Spleen (tissue), 11 donors: ENCODE data around the gene TTLL1. TPM values are rescaled to one million over a fixed set of nuclear protein-coding genes. Genes with fewer than 3 reads are reported as not detected.

Source experiments
- DNase-seq: peaks from one replicate; pipeline ENCODE4 v3.0.0-alpha.2; 2020
- H3K27ac ChIP-seq, 8 donors: fragments of 200-600 bp; sonication (generic) in 7 of 8; 1 replicate in 4 of 8; 2 replicates in 4 of 8; pipeline versions ENCODE4 v1.5.0 to v1.8.0; 2016 to 2021; ENCODE audit warnings: inconsistent platforms in 4 of 8, mild to moderate bottlenecking in 4 of 8, moderate library complexity in 1 of 8
- H3K27me3 ChIP-seq, 7 donors: fragments of 200-600 bp; sonication (generic) in 6 of 7; replicated peaks in 1 of 7; 1 replicate in 4 of 7; 2 replicates in 3 of 7; pipeline versions ENCODE4 v1.5.0 to v1.8.0; 2016 to 2021; ENCODE audit warnings: inconsistent platforms in 3 of 7, mild to moderate bottlenecking in 1 of 7
- H3K36me3 ChIP-seq, 6 donors: fragments of 200-600 bp; sonication (generic) in 5 of 6; 1 replicate in 4 of 6; 2 replicates in 2 of 6; pipeline versions ENCODE4 v1.5.0 to v1.8.0; 2016 to 2021; ENCODE audit warnings: inconsistent platforms in 2 of 6
- H3K4me1 ChIP-seq, 6 donors: fragments of 200-600 bp; sonication (generic) in 5 of 6; 1 replicate in 3 of 6; 2 replicates in 3 of 6; pipeline versions ENCODE4 v1.5.0 to v1.8.0; 2016 to 2021; ENCODE audit warnings: inconsistent platforms in 3 of 6
- H3K4me3 ChIP-seq, 8 donors: fragments of 200-600 bp; sonication (generic) in 7 of 8; 1 replicate in 4 of 8; 2 replicates in 4 of 8; pipeline versions ENCODE4 v1.5.0 to v1.8.0; 2016 to 2021; ENCODE audit warnings: inconsistent platforms in 4 of 8, mild to moderate bottlenecking in 4 of 8, moderate library complexity in 2 of 8
- H3K9me3 ChIP-seq, 8 donors: fragments of 200-600 bp; sonication (generic) in 7 of 8; 1 replicate in 4 of 8; 2 replicates in 4 of 8; pipeline versions ENCODE4 v1.5.0 to v1.8.0; 2016 to 2021; ENCODE audit warnings: inconsistent platforms in 4 of 8
- CTCF ChIP-seq, 11 experiments: fragments of 200-600 bp in 7 of 11; fragments of 450-650 bp in 4 of 11; sonication (generic) in 4 of 11; IDR thresholded peaks in 8 of 11; conservative IDR thresholded peaks in 3 of 11; 1 replicate in 7 of 11; 2 replicates in 4 of 11; pipeline versions ENCODE4 v1.4.0 to v1.8.0; 2016 to 2021; ENCODE audit warnings: antibody characterized with exemption in 11 of 11, inconsistent platforms in 4 of 11, mild to moderate bottlenecking in 1 of 11
- POLR2A ChIP-seq, 3 donors: fragments of 450-650 bp; IDR thresholded peaks; one replicate each; pipeline ENCODE4 v1.5.1; 2017; ENCODE audit warnings: antibody characterized with exemption in 3 of 3, mild to moderate bottlenecking in 1 of 3
- POLR2AphosphoS5 ChIP-seq, 3 donors: sonication (generic); formaldehyde crosslinking; IDR thresholded peaks; one replicate each; pipeline ENCODE4 v1.5.1; 2017; ENCODE audit warnings: antibody characterized with exemption in 3 of 3
- WGBS, 5 donors: extraction: QIAGEN DNeasy Blood & Tissue Kit in 3 of 5; methylation state at CpG; one replicate each; pipeline versions ENCODE4 v1.1.5 to v1.1.7; 2013 to 2018; 5-methylcytosine and 5-hydroxymethylcytosine counted together
- intact Hi-C: fragments of 100-400 bp; cut with DNase I; formaldehyde crosslinking; loops from one replicate; pipeline ENCODE4 v1.15.0; 2023; ENCODE audit warnings: low total_unique reads
- polyA plus RNA-seq, 3 donors: library from polyadenylated mRNA; stranded (reverse); fragments of 200-250 nt; gene quantifications; one replicate each; pipeline ENCODE4 v1.2.1, GENCODE V29; 2013
- total RNA-seq, 7 donors: library from RNA; depleted of rRNA in 3 of 7; stranded (reverse); fragments of >200 nt in 3 of 7; fragmentation: NEBNext Ultra II Directional in 4 of 7; extraction: Animal tissue kit (Norgen Biotek cat#: 25700) in 4 of 7; gene quantifications; one replicate each; pipeline versions ENCODE4 v1.1.0 to v1.2.1, GENCODE V29; 2016 to 2021
- donor health status: healthy with polysubstance abuse.
- donor health status: DM: no; HTN: no; CAD: no; lungs with moderate emphysema.
- donor health status: DM: no; HTN: no; CAD: no.
- donor health status: Bipolar disorder and iron deficiency.
- donor health status: healthy.
- donor health status: DM: no; HTN: no; CAD: no.
- donor health status: DM: yes; HTN: yes; CAD: no.

TTLL1 gene
- total and polyA plus RNA-seq, 10 donors = 2.8 to 5.6 (median 3.6) TPM

GRCh38 chr22:43009444-43009843 lies 79.7 kb downstream of the TTLL1 start:
- 76 to 91% (median 88%) methylated on average over 4 of the region's 4 CpGs for WGBS, 5 donors
- DNase-seq = no peak
- no peak overlapping the region for H3K27ac ChIP-seq
- H3K4me1 ChIP-seq = peaks cover 8 to 86% (median 46%) of the 10 kb centered on the region in 6 donors
- H3K9me3 ChIP-seq = no peaks in the 10 kb centered on the region
- intact Hi-C loops = no loop called here
- no peak overlapping the region for H3K4me3 ChIP-seq
- H3K36me3 ChIP-seq = no peaks in the 10 kb centered on the region
- TF ChIP-seq POLR2A (IDR thresholded peaks at IDR 0.05) (no peak), CTCF (IDR thresholded peaks at IDR 0.05 in 8 of 11, conservative IDR thresholded peaks at IDR 0.05 in 3 of 11) (no peak), POLR2AphosphoS5 (IDR thresholded peaks at IDR 0.05) (no peak)
- H3K27me3 ChIP-seq = no peaks in the 10 kb centered on the region

GRCh38 chr22:43008921-43009320 lies 80.3 kb downstream of the TTLL1 start:
- Histone ChIP-seq H3K27me3 (no peaks in the 10 kb centered on the region), H3K4me1 (peaks cover 8 to 89% (median 49%) of the 10 kb centered on the region in 6 donors), H3K4me3 (no peak overlapping the region), H3K36me3 (no peaks in the 10 kb centered on the region), H3K27ac (peak overlapping the region in 1 of 8 donors; percentile 18), H3K9me3 (no peaks in the 10 kb centered on the region)
- WGBS, 5 donors = 68 to 90% (median 78%) methylated on average over 4 of the region's 4 CpGs
- DNase-seq = no peak
- TF ChIP-seq POLR2A (IDR thresholded peaks at IDR 0.05) (no peak), POLR2AphosphoS5 (IDR thresholded peaks at IDR 0.05) (no peak), CTCF (IDR thresholded peaks at IDR 0.05 in 8 of 11, conservative IDR thresholded peaks at IDR 0.05 in 3 of 11) (no peak)
- intact Hi-C loops = no loop called here

GRCh38 chr22:43008509-43008908 lies 80.7 kb downstream of the TTLL1 start:
- Histone ChIP-seq H3K27ac (no peak overlapping the region), H3K4me3 (no peak overlapping the region), H3K36me3 (no peaks in the 10 kb centered on the region), H3K4me1 (peaks cover 6 to 89% (median 49%) of the 10 kb centered on the region in 6 donors), H3K9me3 (no peaks in the 10 kb centered on the region), H3K27me3 (no peaks in the 10 kb centered on the region)
- 91 to 99% (median 94%) methylated on average over 4 of the region's 4 CpGs for WGBS, 5 donors
- no peak for TF ChIP-seq CTCF (IDR thresholded peaks at IDR 0.05 in 8 of 11, conservative IDR thresholded peaks at IDR 0.05 in 3 of 11)
- no peak for TF ChIP-seq POLR2AphosphoS5 (IDR thresholded peaks at IDR 0.05)
- no peak for TF ChIP-seq POLR2A (IDR thresholded peaks at IDR 0.05)
- intact Hi-C loops = no loop called here
- no peak for DNase-seq

GRCh38 chr22:43007519-43008102 lies 81.6 kb downstream of the TTLL1 start:
- no peak for TF ChIP-seq CTCF (IDR thresholded peaks at IDR 0.05 in 8 of 11, conservative IDR thresholded peaks at IDR 0.05 in 3 of 11)
- TF ChIP-seq POLR2A (IDR thresholded peaks at IDR 0.05) = no peak
- Histone ChIP-seq H3K4me3 (no peak overlapping the region), H3K36me3 (no peaks in the 10 kb centered on the region), H3K27ac (no peak overlapping the region), H3K27me3 (no peaks in the 10 kb centered on the region), H3K4me1 (peaks cover 3 to 89% (median 47%) of the 10 kb centered on the region in 6 donors), H3K9me3 (no peaks in the 10 kb centered on the region)
- intact Hi-C loops = no loop called here
- DNase-seq = no peak
- 74 to 79% (median 77%) methylated on average over 5 of the region's 5 CpGs for WGBS, 5 donors
